NCI-H187 (cell line): Measurements from ENCODE around the gene SNED1.

ENCODE experiments used
- DNase-seq, 2 experiments: peaks; one replicate each; lab custom pipeline; 2025; lab: John Stamatoyannopoulos, UW

SNED1 gene

GRCh38 chr2:240960309-240960970 is 38.0 kb upstream of the SNED1 start:
- no peak for DNase-seq

- DNase-seq, result no peak
Observed at GRCh38 chr2:240960971-240961876, 37.2 kb upstream of the SNED1 start.

GRCh38 chr2:240961910-240962299 is 36.5 kb upstream of the SNED1 start:
- no peak for DNase-seq

GRCh38 chr2:240962300-240963064 is 35.9 kb upstream of the SNED1 start:
- DNase-seq, result no peak

- DNase-seq, result no peak
Observed at GRCh38 chr2:240963065-240963867, 35.2 kb upstream of the SNED1 start.

- DNase-seq, result no peak
Observed at GRCh38 chr2:240963868-240964703, 34.3 kb upstream of the SNED1 start.

- DNase-seq, result no peak
Observed at GRCh38 chr2:240964704-240965295, 33.6 kb upstream of the SNED1 start.

- DNase-seq, result no peak
Observed at GRCh38 chr2:240965296-240965904, 33.0 kb upstream of the SNED1 start.

- no peak for DNase-seq
Observed at GRCh38 chr2:240965905-240966456, 32.4 kb upstream of the SNED1 start.

- DNase-seq, result no peak
Observed at GRCh38 chr2:240966457-240966905, 31.9 kb upstream of the SNED1 start.

GRCh38 chr2:240966906-240967680 is 31.3 kb upstream of the SNED1 start:
- DNase-seq, result no peak

GRCh38 chr2:240967681-240968621 is 30.5 kb upstream of the SNED1 start:
- DNase-seq, result no peak

- DNase-seq, result no peak
Observed at GRCh38 chr2:240968731-240969624, 29.4 kb upstream of the SNED1 start.

- DNase-seq, result no peak
Observed at GRCh38 chr2:240970104-240970503, 28.3 kb upstream of the SNED1 start.

- no peak for DNase-seq
Observed at GRCh38 chr2:240970816-240971215, 27.6 kb upstream of the SNED1 start.

- no peak for DNase-seq
Observed at GRCh38 chr2:240972201-240972600, 26.2 kb upstream of the SNED1 start.
